Activated CD4-positive, alpha-beta T cell treated with anti-CD3 and anti-CD28 coated beads, Interleukin-2, amount 50 U/mL, for 16 hours (primary cell): ENCODE data around the gene SMS.

Experiments
- DNase-seq: peaks from one replicate; pipeline ENCODE4 v3.0.0-alpha.2; 2020

The SMS gene

DNA sequence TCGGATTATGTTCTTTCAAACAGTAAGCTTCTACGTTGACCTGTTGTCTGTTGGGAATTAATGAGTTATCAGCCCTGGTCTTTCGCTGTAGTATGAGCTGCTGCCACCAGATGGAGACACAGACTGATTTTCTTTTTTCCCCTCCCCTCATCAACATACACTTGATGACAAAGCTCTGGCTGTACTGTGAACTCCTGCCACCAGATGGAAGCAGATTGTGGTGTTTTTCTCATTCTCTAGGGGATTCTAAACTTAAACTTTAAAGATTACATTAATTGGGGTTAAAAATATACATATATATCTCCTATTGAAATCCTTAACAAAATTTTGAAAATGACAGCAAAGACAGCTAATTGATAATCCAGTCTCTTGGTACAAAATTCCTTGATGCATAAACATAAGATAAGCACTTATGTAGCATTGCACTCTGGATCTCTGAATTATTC, 44.8 kb downstream of the SMS start:
- DNase-seq: peak; percentile 82

DNA sequence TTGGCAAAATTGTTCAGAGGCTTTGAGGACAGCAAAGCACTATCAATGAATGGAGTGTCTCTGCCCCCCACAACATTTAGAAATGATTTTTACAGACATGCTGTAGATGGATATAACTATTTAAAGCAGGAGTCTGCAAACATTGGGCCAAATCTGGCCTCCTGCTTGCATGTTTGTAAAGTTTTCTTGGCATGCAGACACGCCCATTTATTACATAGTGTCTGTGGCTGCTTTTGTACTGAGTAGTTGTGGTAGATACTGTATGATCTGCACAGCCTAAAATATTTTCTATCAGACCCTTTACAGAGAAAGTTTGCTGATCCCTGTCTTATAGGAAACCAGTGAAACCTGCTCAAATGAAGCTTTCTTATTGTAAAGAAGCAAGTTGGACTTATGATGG, 46.1 kb downstream of the SMS start:
- no peak for DNase-seq

- peak; percentile 39 for DNase-seq
Observed at GRCh38 chrX:21989384-21989783, 48.9 kb downstream of the SMS start.

DNA sequence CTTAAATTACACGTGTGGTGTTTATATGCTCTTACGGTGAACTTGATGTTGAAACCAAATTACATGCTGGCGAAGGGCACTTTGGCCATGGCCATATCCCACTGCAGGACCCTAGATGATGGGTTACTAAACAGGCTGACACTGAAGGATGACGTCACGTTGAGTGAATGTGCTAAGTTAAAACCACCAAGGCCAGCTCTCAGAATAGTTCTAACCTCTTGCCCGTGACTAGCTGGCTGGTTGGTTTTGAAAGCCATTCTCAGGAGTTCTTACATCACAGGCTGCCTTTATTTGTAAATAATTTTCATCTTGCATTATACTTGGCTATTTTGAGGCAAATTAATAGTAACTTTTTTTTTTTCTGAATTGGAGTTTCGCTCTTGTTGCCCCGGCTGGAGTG, 50.3 kb downstream of the SMS start:
- DNase-seq: no peak

- no peak for DNase-seq
Observed at GRCh38 chrX:21991504-21991903, 51.0 kb downstream of the SMS start.

- no peak for DNase-seq
Observed at GRCh38 chrX:21993265-21993664, 52.8 kb downstream of the SMS start.

DNA sequence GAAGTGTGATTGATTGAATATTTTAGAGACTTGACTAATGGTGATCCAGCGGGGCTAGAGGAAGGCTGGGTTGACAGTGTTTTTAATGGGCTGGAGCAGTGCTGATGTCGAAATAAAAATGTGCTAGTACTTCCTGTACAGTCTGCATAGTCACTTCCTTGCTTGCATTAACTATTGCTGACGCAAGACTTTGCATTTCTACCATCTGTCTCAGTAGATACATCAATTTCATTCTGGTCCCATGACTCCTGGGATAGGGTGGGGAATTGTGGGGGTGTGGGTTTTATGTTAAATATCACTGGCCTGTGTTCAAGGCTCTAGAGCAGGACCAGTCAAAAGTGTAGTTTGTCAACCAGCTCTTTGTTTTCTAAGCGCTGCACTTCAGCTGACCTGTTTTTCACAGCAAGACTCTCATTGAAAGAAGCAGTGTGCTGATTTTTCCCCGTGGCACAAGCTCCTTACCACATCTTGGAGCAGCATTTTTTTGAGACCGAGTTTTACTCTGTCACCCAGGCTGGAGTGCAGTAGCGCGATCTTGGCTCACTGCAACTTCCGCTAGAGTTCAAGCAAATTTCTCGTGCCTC, 56.5 kb downstream of the SMS start:
- peak; percentile 25 for DNase-seq

GRCh38 chrX:21998037-21998436, 57.5 kb downstream of the SMS start:
- DNase-seq: no peak

DNA sequence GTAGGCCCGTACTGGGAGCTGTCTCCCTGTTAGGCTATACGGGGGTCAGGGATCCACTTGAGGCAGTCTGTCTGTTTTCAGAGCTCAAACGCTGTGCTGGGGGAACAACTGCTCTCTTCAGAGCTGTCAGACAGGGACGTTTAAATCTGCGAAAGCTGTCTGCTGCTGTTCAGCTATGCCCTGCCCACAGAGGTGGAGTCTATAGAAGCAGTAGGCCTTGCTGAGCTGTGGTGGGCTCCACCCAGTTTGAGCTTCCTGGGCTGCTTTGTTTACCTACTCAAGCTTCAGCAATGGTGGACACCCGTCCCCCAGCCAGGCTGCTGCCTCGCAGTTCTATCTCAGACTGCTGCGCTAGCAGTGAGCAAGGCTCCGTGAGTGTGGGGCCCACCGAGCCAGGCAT, 64.4 kb downstream of the SMS start:
- no peak for DNase-seq

DNA sequence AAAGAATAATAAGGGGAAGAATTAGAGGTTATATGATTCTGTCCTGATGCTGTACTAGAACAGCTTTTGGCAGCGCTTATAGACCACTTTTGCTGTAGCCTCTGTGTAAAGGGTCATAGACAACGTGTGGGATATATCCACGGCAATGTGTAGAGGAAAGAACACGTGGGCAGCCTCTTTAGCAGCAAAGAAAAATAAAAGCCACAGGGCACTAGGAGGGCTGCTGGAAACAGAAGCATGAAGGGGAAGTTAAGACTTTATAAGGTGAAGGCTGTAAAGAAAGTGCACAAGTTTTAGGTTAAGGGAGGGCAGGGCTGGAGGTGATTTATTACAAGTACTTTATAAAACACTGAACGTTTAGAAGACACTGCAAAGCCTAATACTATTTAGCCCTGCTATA, 71.5 kb downstream of the SMS start:
- DNase-seq: no peak

DNA sequence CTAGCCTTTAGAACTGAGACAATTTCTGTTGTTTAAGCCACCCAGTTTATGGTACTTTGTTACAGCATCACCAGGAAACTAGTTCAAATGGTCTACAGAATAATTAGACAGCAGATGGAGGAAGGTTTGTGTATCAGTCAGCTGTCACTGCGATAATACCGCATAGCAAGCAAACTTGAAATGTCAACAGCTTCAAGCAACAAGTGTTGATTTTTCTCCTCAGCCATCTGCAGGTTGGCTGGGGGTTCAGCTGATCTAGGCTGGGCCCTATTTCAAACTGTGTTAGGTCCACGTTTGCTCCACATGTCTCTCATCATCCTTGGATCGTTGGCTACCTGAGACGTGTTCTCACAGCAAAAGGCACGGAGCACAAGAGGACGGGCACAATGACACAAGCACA, 72.4 kb downstream of the SMS start:
- DNase-seq: no peak

DNA sequence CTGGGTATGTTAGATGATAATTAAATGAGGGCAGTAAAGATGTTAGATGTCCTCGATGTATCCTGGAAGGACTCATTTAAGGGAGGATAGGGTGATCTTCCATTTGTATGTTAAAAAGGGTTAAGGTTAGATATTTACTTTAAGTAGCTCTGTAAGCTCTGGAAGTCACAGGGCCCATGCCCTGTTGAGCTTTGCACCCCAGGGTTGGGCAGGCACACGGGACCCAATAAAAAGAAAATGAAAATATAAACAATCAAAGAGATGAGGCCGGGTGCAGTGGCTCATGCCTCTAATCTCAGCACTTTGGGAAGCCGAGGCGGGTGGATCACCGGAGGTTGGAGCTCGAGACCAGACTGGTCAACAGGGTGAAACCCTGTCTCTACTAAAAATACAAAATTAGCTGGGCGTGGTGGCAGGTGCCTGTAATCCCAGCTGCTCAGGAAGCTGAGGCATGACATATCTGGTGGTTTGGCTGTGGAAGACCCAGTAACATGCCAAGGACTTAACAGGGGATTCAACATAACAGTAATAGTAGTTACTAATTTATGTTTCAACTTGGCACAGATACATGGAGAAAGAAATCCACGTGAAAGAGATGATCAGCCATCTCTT, 74.7 kb downstream of the SMS start:
- DNase-seq: no peak

DNA sequence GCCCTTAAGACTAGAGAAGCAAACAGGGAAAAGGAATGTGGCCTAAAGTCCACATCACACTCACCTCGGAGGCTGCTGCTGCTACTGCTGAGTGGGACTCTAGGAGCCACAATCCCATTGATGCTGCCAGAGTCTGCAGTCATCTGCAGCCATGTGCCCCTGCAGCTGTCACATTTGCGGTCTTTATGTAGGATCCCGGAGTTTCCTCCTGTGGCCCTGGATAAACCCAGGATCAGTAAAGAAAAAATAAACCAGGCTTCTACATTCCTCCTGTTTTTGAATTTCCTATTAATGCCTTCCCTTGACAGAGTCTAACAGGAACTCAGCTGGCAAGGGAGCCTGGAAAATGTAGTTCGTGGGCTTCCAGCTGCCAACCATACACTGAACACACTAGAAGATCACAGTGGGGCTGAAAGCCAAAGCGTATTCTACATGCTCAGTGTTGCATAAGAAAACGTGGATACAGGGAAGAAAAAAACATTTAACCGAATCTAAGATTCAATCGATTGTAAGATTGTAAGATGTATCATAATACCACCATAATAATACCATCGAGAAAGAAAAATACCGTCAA, 81.3 kb downstream of the SMS start:
- no peak for DNase-seq

DNA sequence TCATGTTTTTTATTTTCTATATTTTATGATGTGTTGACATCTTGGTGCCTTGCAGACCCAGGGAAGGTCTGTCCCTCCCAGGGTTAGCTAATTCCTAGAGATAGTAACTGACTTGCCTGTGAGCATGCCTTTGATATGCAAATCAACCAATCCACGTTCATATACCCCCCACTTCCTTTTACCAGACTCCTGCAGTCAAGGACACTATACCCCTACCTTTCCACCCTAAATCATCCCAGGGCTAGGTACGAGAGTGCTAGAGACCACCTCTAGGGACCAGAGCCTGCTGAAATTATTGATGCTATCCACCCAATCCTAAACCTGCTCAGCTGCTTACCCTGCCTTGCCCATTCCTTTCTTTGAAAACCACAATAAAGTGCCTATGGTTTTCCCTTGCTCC, 84.1 kb downstream of the SMS start:
- no peak for DNase-seq

- DNase-seq: no peak
Observed at GRCh38 chrX:22025751-22026150, 85.2 kb downstream of the SMS start.

GRCh38 chrX:22026731-22027130, 86.2 kb downstream of the SMS start:
- DNase-seq: no peak

- no peak for DNase-seq
Observed at GRCh38 chrX:22032084-22032483, 91.6 kb downstream of the SMS start, which contains the start of gene PHEX. Gene PHEX, plus strand, starts transcription at chrX:22032325. Its CDS starts 681 bp downstream, at chrX:22033006.

DNA sequence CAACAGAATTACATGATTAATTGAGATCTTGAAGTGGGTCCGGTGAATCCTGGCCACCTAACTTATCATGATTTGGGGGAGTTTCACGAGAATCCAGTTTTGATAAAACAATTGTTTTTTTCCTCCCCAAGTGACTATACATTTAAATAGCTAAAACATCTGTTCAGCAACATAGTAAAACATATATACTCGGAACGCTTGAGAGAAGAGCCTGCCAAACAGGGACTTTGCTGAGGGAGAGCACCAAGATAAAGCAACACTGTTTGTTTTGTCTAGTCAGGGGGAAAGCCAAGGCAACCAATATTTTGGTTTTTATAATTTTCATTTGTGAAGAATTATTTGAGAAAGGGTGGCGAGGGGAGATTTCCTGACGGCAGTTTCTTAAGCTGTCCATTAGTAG, 92.0 kb downstream of the SMS start:
- no peak for DNase-seq

GRCh38 chrX:22033818-22034217, 93.3 kb downstream of the SMS start:
- no peak for DNase-seq

DNA sequence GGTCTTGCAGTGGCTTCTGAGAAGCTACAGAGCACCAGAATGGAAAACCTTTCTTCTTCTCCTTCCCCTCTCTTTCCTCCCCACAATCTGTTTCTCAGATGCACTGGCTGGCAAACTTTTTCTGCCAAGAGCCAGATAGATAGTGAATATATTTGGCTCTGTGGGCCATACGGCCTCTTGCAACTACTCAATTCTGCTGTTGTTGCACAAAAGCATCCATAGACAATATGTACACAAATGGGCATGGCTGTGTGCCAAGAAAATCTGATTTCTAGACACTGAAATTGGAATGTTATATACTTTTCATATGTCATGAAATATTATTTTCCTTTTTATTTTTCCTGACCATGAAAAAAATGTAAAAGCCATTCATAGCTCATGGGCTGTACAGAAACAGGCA, 94.7 kb downstream of the SMS start:
- no peak for DNase-seq

DNA sequence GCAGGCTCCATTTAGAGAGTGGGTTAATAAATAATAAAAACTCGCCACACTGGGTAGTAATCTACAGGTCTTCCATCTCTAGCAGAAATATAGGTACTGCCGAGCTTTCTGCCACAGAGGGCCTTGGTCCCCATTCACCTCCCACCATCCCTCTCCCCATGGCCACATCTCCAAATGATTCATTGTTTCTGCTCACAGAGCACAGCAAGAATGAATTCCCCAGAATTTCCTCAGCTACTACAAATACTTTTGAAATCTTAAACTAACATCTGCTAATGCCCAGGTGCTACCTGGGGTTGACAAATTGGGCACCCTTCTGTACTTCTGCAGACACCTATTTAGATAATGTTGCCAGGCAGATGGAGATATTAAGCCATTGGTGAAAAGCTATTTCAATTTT, 96.7 kb downstream of the SMS start:
- no peak for DNase-seq

- no peak for DNase-seq
Observed at GRCh38 chrX:22037911-22038537, 97.5 kb downstream of the SMS start.

DNA sequence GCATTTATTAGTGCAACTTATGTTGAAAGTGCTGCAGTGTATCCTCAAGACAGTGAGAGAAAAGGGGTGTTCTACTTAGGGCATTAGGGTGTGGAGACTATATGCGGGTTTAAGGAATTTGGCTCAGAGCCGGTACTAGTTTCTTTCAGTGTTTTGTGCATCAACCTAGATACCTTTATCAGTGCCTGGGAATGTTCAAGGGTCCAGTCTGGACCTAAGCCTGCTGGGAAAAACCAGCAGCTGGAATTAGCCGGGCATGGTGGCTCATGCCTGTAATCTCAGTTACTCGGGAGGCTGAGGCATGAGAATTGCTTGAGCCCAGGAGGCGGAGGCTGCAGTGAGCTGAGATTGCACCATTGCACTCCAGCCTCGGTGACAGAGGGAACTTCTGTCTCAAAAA, 99.0 kb downstream of the SMS start:
- no peak for DNase-seq

- no peak for DNase-seq
Observed at GRCh38 chrX:22040184-22040583, 99.7 kb downstream of the SMS start.
